Left lung (tissue), 10 donors: ENCODE results near the gene MGAT5B. TPM values are rescaled to one million over a fixed set of nuclear protein-coding genes. Genes with fewer than 3 reads are reported as not detected.

Experiments used
- ATAC-seq: fragments of 200-7000 bp; cut with Tn5 transposase; one replicate; pipeline ENCODE4 v1.9.1; 2020; ENCODE audit warnings: moderate library complexity
- DNase-seq, 4 donors: peaks; one replicate each; pipeline ENCODE4 v3.0.0-alpha.2; 2013 to 2020
- H3K27ac ChIP-seq, 2 donors: fragments of 200-600 bp; sonication (generic) in 1 of 2; one replicate each; pipeline versions ENCODE4 v1.5.0 to v1.8.0; 2020 to 2021
- H3K27me3 ChIP-seq, 2 donors: fragments of 200-600 bp; sonication (generic) in 1 of 2; one replicate each; pipeline versions ENCODE4 v1.5.0 to v1.8.0; 2020 to 2021
- H3K36me3 ChIP-seq, 2 donors: fragments of 200-600 bp; sonication (generic) in 1 of 2; one replicate each; pipeline versions ENCODE4 v1.5.0 to v1.8.0; 2020 to 2021
- H3K4me1 ChIP-seq, 2 donors: fragments of 200-600 bp; one replicate each; pipeline ENCODE4 v1.8.0; 2021
- H3K4me3 ChIP-seq, 2 donors: fragments of 200-600 bp; sonication (generic) in 1 of 2; one replicate each; pipeline versions ENCODE4 v1.5.0 to v1.8.0; 2020 to 2021; ENCODE audit warnings: mild to moderate bottlenecking in 1 of 2
- H3K9me3 ChIP-seq, 2 donors: fragments of 200-600 bp; sonication (generic) in 1 of 2; one replicate each; pipeline versions ENCODE4 v1.5.0 to v1.8.0; 2020 to 2021
- CTCF ChIP-seq, 2 donors: fragments of 200-600 bp; sonication (generic) in 1 of 2; IDR thresholded peaks; one replicate each; pipeline versions ENCODE4 v1.5.0 to v1.8.0; 2021; ENCODE audit warnings: antibody characterized with exemption in 2 of 2
- intact Hi-C, 2 donors: fragments of 100-400 bp; cut with DNase I; formaldehyde crosslinking; loops; one replicate each; pipeline versions ENCODE4 v1.11.2 to v1.14.2; 2022
- polyA plus RNA-seq, 6 donors: library from polyadenylated mRNA; unstranded; fragments of 120-200 nt; gene quantifications; one replicate each; pipeline ENCODE4 v1.2.1, GENCODE V29; 2013; ENCODE audit not compliant: insufficient read length in 6 of 6
- total RNA-seq, 2 donors: library from RNA; stranded (reverse); fragmentation: NEBNext Ultra II Directional; extraction: Animal tissue kit (Norgen Biotek cat#: 25700); gene quantifications; one replicate each; pipeline ENCODE4 v1.2.1, GENCODE V29; 2021
- donor health status: DM: no; HTN: yes; CAD: no.
- donor health status: DM: no; HTN: no; CAD: no.

The MGAT5B gene
- total and polyA plus RNA-seq, 8 donors = 1.0 to 1.9 (median 1.3) TPM

- DNase-seq (no peak), ATAC-seq (no peak)
- Histone ChIP-seq H3K27ac (no peak overlapping the region), H3K36me3 (no peaks in the 10 kb centered on the region), H3K27me3 (no peaks in the 10 kb centered on the region), H3K4me3 (no peak overlapping the region), H3K9me3 (no peaks in the 10 kb centered on the region), H3K4me1 (no peaks in the 10 kb centered on the region)
- intact Hi-C loops = no loop called here
- no peak for TF ChIP-seq CTCF (IDR thresholded peaks at IDR 0.05)
Observed at GRCh38 chr17:76940738-76941350, 72.6 kb downstream of the MGAT5B start.

- no peaks in the 10 kb centered on the region for H3K4me1 ChIP-seq
- no peaks in the 10 kb centered on the region for H3K36me3 ChIP-seq
- intact Hi-C loops = no loop called here
- H3K4me3 ChIP-seq = no peak overlapping the region
- no peaks in the 10 kb centered on the region for H3K27me3 ChIP-seq
- no peak overlapping the region for H3K27ac ChIP-seq
- ATAC-seq = no peak
- DNase-seq = no peak
- no peak for TF ChIP-seq CTCF (IDR thresholded peaks at IDR 0.05)
- H3K9me3 ChIP-seq = no peaks in the 10 kb centered on the region
Observed at GRCh38 chr17:76943202-76943601, 75.0 kb downstream of the MGAT5B start.

- Histone ChIP-seq H3K9me3 (no peaks in the 10 kb centered on the region), H3K4me1 (no peaks in the 10 kb centered on the region), H3K27me3 (no peaks in the 10 kb centered on the region), H3K4me3 (no peak overlapping the region), H3K27ac (no peak overlapping the region), H3K36me3 (no peaks in the 10 kb centered on the region)
- intact Hi-C loops = no loop called here
- TF ChIP-seq CTCF (IDR thresholded peaks at IDR 0.05) = no peak
- peak in 1 of 4 donors; percentile 62 for DNase-seq
- no peak for ATAC-seq
Observed at GRCh38 chr17:76943781-76944213, 75.6 kb downstream of the MGAT5B start.

GRCh38 chr17:76944477-76944876, 76.3 kb downstream of the MGAT5B start:
- no peak overlapping the region for H3K4me3 ChIP-seq
- ATAC-seq (no peak), DNase-seq (peak in 1 of 4 donors; percentile 55)
- H3K4me1 ChIP-seq = no peaks in the 10 kb centered on the region
- no peak for TF ChIP-seq CTCF (IDR thresholded peaks at IDR 0.05)
- no peak overlapping the region for H3K27ac ChIP-seq
- no peaks in the 10 kb centered on the region for H3K9me3 ChIP-seq
- no peaks in the 10 kb centered on the region for H3K36me3 ChIP-seq
- H3K27me3 ChIP-seq = no peaks in the 10 kb centered on the region
- intact Hi-C loops = no loop called here

GRCh38 chr17:76946111-76946771, 78.0 kb downstream of the MGAT5B start:
- no peaks in the 10 kb centered on the region for H3K4me1 ChIP-seq
- no peaks in the 10 kb centered on the region for H3K27me3 ChIP-seq
- peak in 1 of 4 donors; percentile 63 for DNase-seq
- ATAC-seq = no peak
- intact Hi-C loops = no loop called here
- H3K27ac ChIP-seq = no peak overlapping the region
- TF ChIP-seq CTCF (IDR thresholded peaks at IDR 0.05) = no peak
- H3K36me3 ChIP-seq = no peaks in the 10 kb centered on the region
- H3K4me3 ChIP-seq = no peak overlapping the region
- no peaks in the 10 kb centered on the region for H3K9me3 ChIP-seq
